H9 (cell line): Measurements from ENCODE around the gene COA5. TPM values are rescaled to one million over a fixed set of nuclear protein-coding genes. Genes with fewer than 3 reads are reported as not detected.

Source experiments
- DNase-seq: peaks from one replicate; pipeline ENCODE4 v3.0.0-alpha.2; 2017
- H2AFZ ChIP-seq: one replicate; pipeline ENCODE4 v1.6.1; 2013; ENCODE audit warnings: mild to moderate bottlenecking, low read length, control low read depth, moderate library complexity
- H2AK5ac ChIP-seq: 2 replicates; pipeline ENCODE4 v1.6.1; 2013; ENCODE audit warnings: low read length, control low read depth, mixed read lengths; ENCODE audit not compliant: insufficient read length
- H2BK120ac ChIP-seq: one replicate; pipeline ENCODE4 v1.6.1; 2013; ENCODE audit warnings: low read depth, mild to moderate bottlenecking, low read length, control low read depth, inconsistent platforms; ENCODE audit not compliant: poor library complexity, severe bottlenecking
- H2BK12ac ChIP-seq: 2 replicates; pipeline ENCODE4 v1.6.1; 2013; ENCODE audit warnings: low read length, control low read depth, mixed read lengths, low read depth; ENCODE audit not compliant: insufficient read length
- H2BK15ac ChIP-seq: 2 replicates; pipeline ENCODE4 v1.6.1; 2013; ENCODE audit warnings: low read depth, low read length, control low read depth
- H2BK20ac ChIP-seq: one replicate; pipeline ENCODE4 v1.6.1; 2013; ENCODE audit warnings: low read depth, mild to moderate bottlenecking, low read length, control low read depth, inconsistent platforms; ENCODE audit not compliant: poor library complexity, severe bottlenecking
- H2BK5ac ChIP-seq: 2 replicates; pipeline ENCODE4 v1.6.1; 2013; ENCODE audit warnings: low read length, control low read depth, mixed read lengths; ENCODE audit not compliant: insufficient read length
- H3K14ac ChIP-seq: 2 replicates; pipeline ENCODE4 v1.6.1; 2013; ENCODE audit warnings: low read length, control low read depth; ENCODE audit not compliant: insufficient read depth
- H3K18ac ChIP-seq: 2 replicates; pipeline ENCODE4 v1.6.1; 2013; ENCODE audit warnings: low read depth, mild to moderate bottlenecking, mixed read lengths, low read length, control low read depth; ENCODE audit not compliant: insufficient read length
- H3K23ac ChIP-seq: 2 replicates; pipeline ENCODE4 v1.6.1; 2013; ENCODE audit warnings: low read length, control low read depth, mixed read lengths, low read depth; ENCODE audit not compliant: insufficient read length
- H3K23me2 ChIP-seq: 2 replicates; pipeline ENCODE4 v1.6.1; 2013; ENCODE audit warnings: low read depth, mild to moderate bottlenecking, mixed read lengths, low read length, control low read depth; ENCODE audit not compliant: insufficient read length, poor library complexity, severe bottlenecking
- H3K27ac ChIP-seq: 2 replicates; pipeline ENCODE4 v1.5.1; 2013; ENCODE audit warnings: low read length, control low read depth, mixed read lengths, low read depth; ENCODE audit not compliant: insufficient read length
- H3K27me3 ChIP-seq: 2 replicates; pipeline ENCODE4 v1.6.1; 2013; ENCODE audit warnings: low read length, control low read depth, inconsistent platforms; ENCODE audit not compliant: insufficient read depth
- H3K4ac ChIP-seq: 2 replicates; pipeline ENCODE4 v1.6.1; 2013; ENCODE audit warnings: low read depth, mild to moderate bottlenecking, control low read depth, inconsistent platforms, low read length, moderate library complexity
- H3K4me1 ChIP-seq: 2 replicates; pipeline ENCODE4 v1.6.1; 2013; ENCODE audit warnings: low read length, control low read depth, inconsistent platforms; ENCODE audit not compliant: insufficient read depth
- H3K4me2 ChIP-seq: 2 replicates; pipeline ENCODE4 v1.6.1; 2013; ENCODE audit warnings: low read length, control low read depth, mixed read lengths; ENCODE audit not compliant: insufficient read length, insufficient read depth
- H3K56ac ChIP-seq: 2 replicates; pipeline ENCODE4 v1.6.1; 2013; ENCODE audit warnings: low read depth, mild to moderate bottlenecking, mixed read lengths, low read length, control low read depth; ENCODE audit not compliant: insufficient read length
- H3K79me1 ChIP-seq: 2 replicates; pipeline ENCODE4 v1.6.1; 2013; ENCODE audit warnings: low read depth, mild to moderate bottlenecking, moderate library complexity, low read length, control low read depth, inconsistent platforms; ENCODE audit not compliant: insufficient read depth, poor library complexity, severe bottlenecking
- H3K79me2 ChIP-seq: 2 replicates; pipeline ENCODE4 v1.6.1; 2013; ENCODE audit warnings: low read length, control low read depth, inconsistent platforms; ENCODE audit not compliant: insufficient read depth
- H3K9ac ChIP-seq: 2 replicates; pipeline ENCODE4 v1.6.1; 2013; ENCODE audit warnings: low read length, control low read depth, mixed read lengths; ENCODE audit not compliant: insufficient read length; ENCODE audit errors: extremely low read depth
- H3K9me3 ChIP-seq: one replicate; pipeline ENCODE4 v1.6.1; 2013; ENCODE audit warnings: low read depth, low read length, inconsistent platforms; ENCODE audit not compliant: control insufficient read depth
- H3T11ph ChIP-seq: one replicate; pipeline ENCODE4 v1.6.1; 2013; ENCODE audit warnings: mild to moderate bottlenecking, low read length, control low read depth, inconsistent platforms
- H4K20me1 ChIP-seq: one replicate; pipeline ENCODE4 v1.6.1; 2013; ENCODE audit not compliant: control insufficient read depth, insufficient read length, insufficient read depth
- H4K5ac ChIP-seq: 2 replicates; pipeline ENCODE4 v1.6.1; 2013; ENCODE audit warnings: low read depth, mild to moderate bottlenecking, mixed read lengths, low read length, control low read depth; ENCODE audit not compliant: insufficient read length
- H4K8ac ChIP-seq: replicated peaks from 2 replicates; pipeline ENCODE4 v1.6.1; 2013; ENCODE audit warnings: low read length, control low read depth, mixed read lengths, low read depth; ENCODE audit not compliant: insufficient read length
- H4K91ac ChIP-seq: 2 replicates; pipeline ENCODE4 v1.6.1; 2013; ENCODE audit warnings: low read depth, mild to moderate bottlenecking, moderate library complexity, mixed read lengths, low read length, control low read depth; ENCODE audit not compliant: insufficient read length
- H3K27ac Mint-ChIP-seq, 3 experiments: 2 replicates in 2 of 3; 3 replicates in 1 of 3; pipeline ENCODE4 v1.8.0; 2020 to 2021; ENCODE audit warnings: mixed read lengths in 3 of 3, mild to moderate bottlenecking in 1 of 3, moderate library complexity in 1 of 3
- H3K27me3 Mint-ChIP-seq: 2 replicates; pipeline ENCODE4 v1.8.0; 2021; ENCODE audit warnings: low read depth, mild to moderate bottlenecking, moderate library complexity, mixed read lengths
- H3K36me3 Mint-ChIP-seq, 3 experiments: 2 replicates in 2 of 3; 3 replicates in 1 of 3; pipeline ENCODE4 v1.8.0; 2020 to 2021; ENCODE audit warnings: low read depth in 3 of 3, mixed read lengths in 3 of 3; ENCODE audit not compliant: insufficient read depth in 1 of 3
- H3K4me1 Mint-ChIP-seq, 2 experiments: 2 replicates each; pipeline ENCODE4 v1.8.0; 2020; ENCODE audit warnings: mixed read lengths in 2 of 2
- H3K4me3 Mint-ChIP-seq, 2 experiments: 2 replicates in 1 of 2; 3 replicates in 1 of 2; pipeline ENCODE4 v1.8.0; 2020 to 2021; ENCODE audit warnings: mild to moderate bottlenecking in 2 of 2, mixed read lengths in 2 of 2, moderate library complexity in 1 of 2
- H3K9me3 Mint-ChIP-seq, 2 experiments: 2 replicates in 1 of 2; 3 replicates in 1 of 2; pipeline ENCODE4 v1.8.0; 2020; ENCODE audit warnings: mild to moderate bottlenecking in 2 of 2, mixed read lengths in 2 of 2, moderate library complexity in 1 of 2
- CTCF ChIP-seq: fragments of 200-600 bp; sonication (generic); conservative IDR thresholded peaks from 3 replicates; pipeline ENCODE4 v1.8.0; 2021; ENCODE audit warnings: antibody characterized with exemption, mild to moderate bottlenecking
- WGBS: extraction: QIAGEN DNeasy Blood & Tissue Kit; methylation state at CpG from one replicate; pipeline ENCODE4 v1.1.7; 2013; ENCODE audit warnings: missing lambda C conversion rate, low lambda C conversion rate, mixed read lengths; ENCODE audit not compliant: insufficient read length; ENCODE audit errors: extremely low coverage; 5-methylcytosine and 5-hydroxymethylcytosine counted together
- total RNA-seq: library from RNA; stranded (reverse); gene quantifications from 2 replicates; pipeline ENCODE4 v1.2.1, GENCODE V29; 2021

Gene COA5
- total RNA-seq, 1 experiment from 2014 or later: 23.6 TPM

GRCh38 chr2:98571796-98572195, 36.5 kb downstream of the COA5 start:
- Mint-ChIP-seq H3K36me3 (peaks cover 14 to 74% (median 43%) of the 10 kb centered on the region in 3 experiments; a peak in 6 of 7 replicates), H3K27ac (no peak overlapping the region), H3K9me3 (no peaks in the 10 kb centered on the region; a peak in 1 of 5 replicates), H3K4me3 (no peak overlapping the region), H3K4me1 (no peaks in the 10 kb centered on the region), H3K27me3 (peaks cover 2% of the 10 kb centered on the region)
- Histone ChIP-seq H3K4me1 (no peaks in the 10 kb centered on the region), H3K9me3 (no peaks in the 10 kb centered on the region), H3K4ac (no peak overlapping the region), H3K27ac (no peak overlapping the region), H4K91ac (no peak overlapping the region), H4K8ac (no peak overlapping the region), H2BK12ac (no peak overlapping the region), H3T11ph (no peak overlapping the region), H2BK15ac (no peak overlapping the region), H3K79me1 (no peaks in the 10 kb centered on the region), H3K18ac (no peak overlapping the region), H3K4me2 (no peak overlapping the region), H2BK5ac (no peak overlapping the region), H3K14ac (no peak overlapping the region), H2BK20ac (no peak overlapping the region), H2AFZ (no peak overlapping the region), H3K79me2 (no peaks in the 10 kb centered on the region), H3K9ac (no peak overlapping the region), H2BK120ac (no peak overlapping the region), H3K56ac (no peak overlapping the region), H3K23ac (no peak overlapping the region), H3K27me3 (no peaks in the 10 kb centered on the region), H2AK5ac (no peak overlapping the region), H4K5ac (no peak overlapping the region), H4K20me1 (no peaks in the 10 kb centered on the region), H3K23me2 (no peaks in the 10 kb centered on the region)
- no peak for TF ChIP-seq CTCF
- no peak for DNase-seq
- WGBS: no CpG with 5 or more reads among the region's 9 CpGs
